Metanephros (tissue), 1 donor: ENCODE measurements around the gene YWHAB. TPM values are rescaled to one million over a fixed set of nuclear protein-coding genes. Genes with fewer than 3 reads are reported as not detected.

Source experiments
- total RNA-seq: library from RNA; depleted of rRNA; stranded (reverse); fragments of >200 nt; gene quantifications from one replicate; pipeline ENCODE4 v1.2.3, GENCODE V29; 2014

Gene YWHAB
- total RNA-seq: 97.3 TPM

DNA sequence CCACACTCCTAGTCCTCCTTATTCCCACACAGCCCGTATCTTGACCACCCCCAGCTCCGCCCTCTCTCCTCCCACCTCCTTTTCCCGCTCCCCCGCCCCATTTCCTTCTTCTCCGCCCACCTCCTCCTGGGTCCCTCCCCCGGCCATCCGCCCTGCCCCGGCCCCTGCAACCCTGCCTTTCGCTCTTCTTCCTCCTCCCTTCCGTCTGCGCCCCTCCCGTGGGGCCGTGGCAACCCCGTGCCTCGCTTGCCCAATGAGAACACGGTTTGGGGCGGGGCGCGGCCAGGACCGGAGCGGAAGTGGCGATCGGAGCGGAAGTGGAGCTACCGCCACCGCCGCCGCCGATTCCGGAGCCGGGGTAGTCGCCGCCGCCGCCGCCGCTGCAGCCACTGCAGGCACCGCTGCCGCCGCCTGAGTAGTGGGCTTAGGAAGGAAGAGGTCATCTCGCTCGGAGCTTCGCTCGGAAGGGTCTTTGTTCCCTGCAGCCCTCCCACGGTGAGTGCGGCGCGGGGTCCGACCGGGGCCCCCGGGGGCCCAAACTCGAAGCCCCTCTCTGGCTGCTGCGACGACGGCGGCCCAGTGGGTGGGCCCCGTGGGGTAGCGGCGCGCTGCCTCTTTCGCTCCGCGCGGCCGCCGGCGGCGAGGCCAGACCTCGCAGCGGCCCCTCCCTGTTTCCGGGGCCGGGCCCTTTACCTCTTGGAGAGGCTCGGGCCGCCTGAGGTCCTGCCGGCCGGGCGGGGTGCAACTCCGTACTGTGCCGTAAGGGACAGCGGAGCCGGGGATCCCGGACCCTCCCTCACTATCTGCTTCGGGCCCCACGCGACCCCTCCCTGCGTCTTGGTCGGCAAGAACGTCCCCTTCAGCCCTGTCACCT, at the start of gene YWHAB:
TSS of gene YWHAB (plus strand) at position 314 of the 874 bp plus-strand sequence. CDS start 15,829 bp downstream, outside the sequence.

DNA sequence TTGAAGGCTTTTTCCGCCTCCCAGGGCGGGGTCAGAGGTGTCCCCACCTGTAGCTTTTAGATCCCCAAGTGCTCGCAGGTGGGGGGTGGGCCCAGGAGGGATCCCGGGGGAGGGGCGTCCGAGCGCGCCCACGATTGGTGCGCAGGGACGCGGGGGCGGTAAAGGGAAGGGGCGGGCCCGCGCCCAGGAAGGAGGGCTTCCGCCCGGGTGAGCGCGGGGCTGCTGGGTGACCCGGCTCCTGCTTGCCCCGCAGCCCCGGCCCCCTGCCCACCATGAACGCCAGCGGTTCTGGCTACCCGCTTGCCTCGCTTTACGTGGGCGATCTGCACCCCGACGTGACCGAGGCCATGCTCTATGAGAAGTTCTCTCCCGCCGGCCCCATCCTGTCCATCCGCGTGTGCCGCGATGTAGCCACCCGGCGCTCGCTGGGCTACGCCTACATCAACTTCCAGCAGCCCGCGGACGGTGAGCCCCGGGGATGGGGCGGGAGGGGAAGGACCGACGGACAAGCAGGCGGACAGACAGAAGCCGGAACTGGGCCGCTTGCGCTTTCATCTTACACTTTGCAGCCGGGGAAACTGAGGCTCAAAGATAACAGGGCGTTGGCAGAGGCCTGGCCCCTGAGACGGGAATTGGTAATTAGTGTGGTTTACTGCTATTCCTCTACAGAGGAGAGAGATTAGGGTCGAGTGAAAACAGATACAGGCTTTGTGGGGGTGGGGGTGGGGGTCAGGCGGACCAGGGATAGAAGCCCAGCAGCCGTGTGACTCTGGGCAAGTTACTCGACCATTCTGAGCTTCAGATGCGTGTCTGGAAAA, 24.6 kb downstream of the YWHAB start, which contains the start of gene PABPC1L:
TSS of gene PABPC1L (plus strand) at position 189 of the 818 bp plus-strand sequence. CDS start at position 273, 84 bp downstream.

Other genes starting within 250 kb of the YWHAB start
- 5.2 TPM for gene ADA, start 234.0 kb upstream of the YWHAB start, total RNA-seq
- gene CCN5, start 170.3 kb upstream of the YWHAB start, total RNA-seq: not detected
- gene KCNK15, start 139.8 kb upstream of the YWHAB start, total RNA-seq: 0.23 TPM
- 1.1 TPM for gene RIMS4, start 75.2 kb upstream of the YWHAB start, total RNA-seq
- 30.0 TPM for gene PABPC1L, start 24.4 kb downstream of the YWHAB start, total RNA-seq
- gene TOMM34, start 74.7 kb downstream of the YWHAB start, total RNA-seq: 15.5 TPM
- gene STK4, start 80.8 kb downstream of the YWHAB start, total RNA-seq: 26.6 TPM
- gene KCNS1, start 215.4 kb downstream of the YWHAB start, total RNA-seq: 0.76 TPM
- not detected for gene WFDC5, start 229.5 kb downstream of the YWHAB start, total RNA-seq
- gene WFDC12, start 238.8 kb downstream of the YWHAB start, total RNA-seq: not detected